Thoracic aorta (tissue), 2 donors: ENCODE measurements around the gene BAZ1A. TPM values are rescaled to one million over a fixed set of nuclear protein-coding genes. Genes with fewer than 3 reads are reported as not detected.

ENCODE experiments used
- ATAC-seq: fragments of 150-250 bp; one replicate; pipeline ENCODE4 v1.8.0; 2017; ENCODE audit warnings: low read depth; ENCODE audit not compliant: insufficient number of reproducible peaks, low FRiP score
- DNase-seq: peaks from one replicate; pipeline ENCODE4 v3.0.0-alpha.2; 2020; ENCODE audit warnings: low spot score
- H3K27ac ChIP-seq, 2 donors: fragments of 200-600 bp; sonication (generic); 1 replicate in 1 of 2; 2 replicates in 1 of 2; pipeline ENCODE4 v1.5.1; 2016; ENCODE audit warnings: mild to moderate bottlenecking in 2 of 2, moderate library complexity in 2 of 2
- H3K27me3 ChIP-seq: fragments of 200-600 bp; sonication (generic); replicated peaks from 2 replicates; pipeline ENCODE4 v1.6.0; 2016; ENCODE audit warnings: mild to moderate bottlenecking; ENCODE audit not compliant: insufficient read depth
- H3K36me3 ChIP-seq: fragments of 200-600 bp; sonication (generic); one replicate; pipeline ENCODE4 v1.5.1; 2016
- H3K4me1 ChIP-seq, 2 donors: fragments of 200-600 bp; sonication (generic); 1 replicate in 1 of 2; 2 replicates in 1 of 2; pipeline versions ENCODE4 v1.5.1 to v1.6.0; 2016; ENCODE audit warnings: low read depth in 2 of 2, mild to moderate bottlenecking in 1 of 2; ENCODE audit not compliant: control insufficient read depth in 1 of 2
- H3K4me3 ChIP-seq: fragments of 200-600 bp; sonication (generic); 2 replicates; pipeline ENCODE4 v1.5.1; 2016; ENCODE audit warnings: mild to moderate bottlenecking
- H3K9me3 ChIP-seq: fragments of 200-600 bp; sonication (generic); 2 replicates; pipeline ENCODE4 v1.5.1; 2016
- total RNA-seq, 2 donors: library from RNA; depleted of rRNA; stranded (reverse); fragments of >200 nt; gene quantifications; one replicate each; pipeline versions ENCODE4 v1.1.0 to v1.2.3, GENCODE V29; 2016
- TF ChIP-seq, protein P1 (sequence below): fragments of 200-600 bp; sonication (generic); IDR thresholded peaks from one replicate; pipeline ENCODE4 v1.5.1; 2019; ENCODE audit warnings: antibody characterized with exemption

BAZ1A gene
- total RNA-seq, 2 donors from 2014 or later, result 16.1 to 51.6 TPM

- Histone ChIP-seq H3K36me3 (peaks cover 4% of the 10 kb centered on the region), H3K27ac (peak overlapping the region; percentile 98 to 99), H3K4me3 (peak overlapping the region; percentile 99), H3K9me3 (no peaks in the 10 kb centered on the region), H3K4me1 (peaks cover 30 to 52% of the 10 kb centered on the region in 2 donors), H3K27me3 (no peaks in the 10 kb centered on the region)
- DNase-seq (no peak), ATAC-seq (no peak)
- TF ChIP-seq, protein P1, sequence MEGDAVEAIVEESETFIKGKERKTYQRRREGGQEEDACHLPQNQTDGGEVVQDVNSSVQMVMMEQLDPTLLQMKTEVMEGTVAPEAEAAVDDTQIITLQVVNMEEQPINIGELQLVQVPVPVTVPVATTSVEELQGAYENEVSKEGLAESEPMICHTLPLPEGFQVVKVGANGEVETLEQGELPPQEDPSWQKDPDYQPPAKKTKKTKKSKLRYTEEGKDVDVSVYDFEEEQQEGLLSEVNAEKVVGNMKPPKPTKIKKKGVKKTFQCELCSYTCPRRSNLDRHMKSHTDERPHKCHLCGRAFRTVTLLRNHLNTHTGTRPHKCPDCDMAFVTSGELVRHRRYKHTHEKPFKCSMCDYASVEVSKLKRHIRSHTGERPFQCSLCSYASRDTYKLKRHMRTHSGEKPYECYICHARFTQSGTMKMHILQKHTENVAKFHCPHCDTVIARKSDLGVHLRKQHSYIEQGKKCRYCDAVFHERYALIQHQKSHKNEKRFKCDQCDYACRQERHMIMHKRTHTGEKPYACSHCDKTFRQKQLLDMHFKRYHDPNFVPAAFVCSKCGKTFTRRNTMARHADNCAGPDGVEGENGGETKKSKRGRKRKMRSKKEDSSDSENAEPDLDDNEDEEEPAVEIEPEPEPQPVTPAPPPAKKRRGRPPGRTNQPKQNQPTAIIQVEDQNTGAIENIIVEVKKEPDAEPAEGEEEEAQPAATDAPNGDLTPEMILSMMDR, result no peak
Observed at GRCh38 chr14:34713122-34713680, 162.0 kb downstream of the BAZ1A start.

- TF ChIP-seq, protein P1, result no peak
- DNase-seq (no peak), ATAC-seq (no peak)
- peak overlapping the region; percentile 99 for H3K4me3 ChIP-seq
- no peaks in the 10 kb centered on the region for H3K9me3 ChIP-seq
- peak overlapping the region; percentile 98 to 99 for H3K27ac ChIP-seq
- H3K4me1 ChIP-seq, result peaks cover 30 to 52% of the 10 kb centered on the region in 2 donors
- peaks cover 4% of the 10 kb centered on the region for H3K36me3 ChIP-seq
- H3K27me3 ChIP-seq, result no peaks in the 10 kb centered on the region
Observed at GRCh38 chr14:34711796-34712712, 163.1 kb downstream of the BAZ1A start.

DNA sequence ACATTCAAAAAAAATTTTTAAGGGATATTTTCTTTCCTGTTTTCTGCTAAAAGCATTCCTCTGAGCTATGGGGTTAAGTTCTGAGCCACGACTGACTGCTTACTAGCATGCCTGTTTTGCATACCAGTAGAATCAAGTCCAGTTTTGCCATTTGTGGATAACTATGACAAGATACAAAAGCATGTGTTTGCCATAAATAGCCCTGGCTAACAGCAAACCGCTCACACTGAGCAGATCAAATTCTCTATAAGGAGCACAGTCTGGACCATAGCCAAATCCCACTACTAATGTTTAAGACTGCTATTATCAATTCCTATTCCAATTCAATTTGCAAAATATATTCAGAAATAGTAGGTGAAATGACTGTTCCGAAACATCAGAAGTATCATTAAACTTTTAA is 164.0 kb downstream of the BAZ1A start:
- TF ChIP-seq, protein P1, result no peak
- Histone ChIP-seq H3K36me3 (peaks cover 4% of the 10 kb centered on the region), H3K4me1 (peaks cover 30 to 52% of the 10 kb centered on the region in 2 donors), H3K27me3 (no peaks in the 10 kb centered on the region), H3K9me3 (no peaks in the 10 kb centered on the region), H3K4me3 (peak overlapping the region; percentile 99), H3K27ac (peak overlapping the region; percentile 21 to 98)
- ATAC-seq (no peak), DNase-seq (no peak)

GRCh38 chr14:34710744-34711143 is 164.4 kb downstream of the BAZ1A start:
- H3K27ac ChIP-seq, result peak overlapping the region; percentile 21 to 98
- no peaks in the 10 kb centered on the region for H3K9me3 ChIP-seq
- peak overlapping the region; percentile 99 for H3K4me3 ChIP-seq
- ATAC-seq (no peak), DNase-seq (no peak)
- no peaks in the 10 kb centered on the region for H3K27me3 ChIP-seq
- TF ChIP-seq, protein P1, result no peak
- peaks cover 4% of the 10 kb centered on the region for H3K36me3 ChIP-seq
- peaks cover 30 to 52% of the 10 kb centered on the region in 2 donors for H3K4me1 ChIP-seq

- H3K27ac ChIP-seq, result peak overlapping the region; percentile 40 to 98
- ATAC-seq, result no peak
- H3K27me3 ChIP-seq, result no peaks in the 10 kb centered on the region
- H3K4me1 ChIP-seq, result peaks cover 30 to 47% of the 10 kb centered on the region in 2 donors
- TF ChIP-seq, protein P1, result no peak
- no peaks in the 10 kb centered on the region for H3K9me3 ChIP-seq
- no peak overlapping the region for H3K4me3 ChIP-seq
- H3K36me3 ChIP-seq, result peaks cover 4% of the 10 kb centered on the region
- DNase-seq, result no peak
Observed at GRCh38 chr14:34710006-34710405, 165.2 kb downstream of the BAZ1A start.
